ENCODE measurements around the gene ST6GAL1.

ST6GAL1 gene

GRCh38 chr3:187086831-187087230 lies 156.5 kb downstream of the ST6GAL1 start:
- TF ChIP-seq, protein P1, sequence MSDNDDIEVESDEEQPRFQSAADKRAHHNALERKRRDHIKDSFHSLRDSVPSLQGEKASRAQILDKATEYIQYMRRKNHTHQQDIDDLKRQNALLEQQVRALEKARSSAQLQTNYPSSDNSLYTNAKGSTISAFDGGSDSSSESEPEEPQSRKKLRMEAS (IDR thresholded peaks at IDR 0.05): no peak
- TF ChIP-seq REST (IDR thresholded peaks at IDR 0.05; ENCODE audit: low read depth) (no peak), RAD21 (IDR thresholded peaks at IDR 0.05; ENCODE audit: low read depth) (no peak), EGR1 (IDR thresholded peaks at IDR 0.05) (no peak), NFIC (IDR thresholded peaks at IDR 0.05) (no peak), TEAD4 (IDR thresholded peaks at IDR 0.05) (no peak), CREB1 (IDR thresholded peaks at IDR 0.05; ENCODE audit: low read depth) (no peak), TCF12 (IDR thresholded peaks at IDR 0.05; ENCODE audit: low read depth) (no peak), FOXM1 (IDR thresholded peaks at IDR 0.05; ENCODE audit: borderline replicate concordance, low read depth) (no peak), TAF1 (IDR thresholded peaks at IDR 0.05; ENCODE audit: low read depth) (no peak)

GRCh38 chr3:187088701-187089100 lies 158.4 kb downstream of the ST6GAL1 start:
- TF ChIP-seq CREB1 (IDR thresholded peaks at IDR 0.05; ENCODE audit: low read depth): no peak
- no peak for TF ChIP-seq TCF12 (IDR thresholded peaks at IDR 0.05; ENCODE audit: low read depth)
- TF ChIP-seq REST (IDR thresholded peaks at IDR 0.05; ENCODE audit: low read depth): no peak
- TF ChIP-seq EP300 (IDR thresholded peaks at IDR 0.05; ENCODE audit: borderline replicate concordance): no peak
- no peak for TF ChIP-seq NFIC (IDR thresholded peaks at IDR 0.05)
- TF ChIP-seq CEBPB (IDR thresholded peaks at IDR 0.05): no peak
- TF ChIP-seq, protein P1 (IDR thresholded peaks at IDR 0.05): no peak
- TF ChIP-seq YY1 (IDR thresholded peaks at IDR 0.05; ENCODE audit: low read depth): no peak
- TF ChIP-seq, protein P2, sequence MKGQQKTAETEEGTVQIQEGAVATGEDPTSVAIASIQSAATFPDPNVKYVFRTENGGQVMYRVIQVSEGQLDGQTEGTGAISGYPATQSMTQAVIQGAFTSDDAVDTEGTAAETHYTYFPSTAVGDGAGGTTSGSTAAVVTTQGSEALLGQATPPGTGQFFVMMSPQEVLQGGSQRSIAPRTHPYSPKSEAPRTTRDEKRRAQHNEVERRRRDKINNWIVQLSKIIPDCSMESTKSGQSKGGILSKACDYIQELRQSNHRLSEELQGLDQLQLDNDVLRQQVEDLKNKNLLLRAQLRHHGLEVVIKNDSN (IDR thresholded peaks at IDR 0.05): no peak
- no peak for TF ChIP-seq EGR1 (IDR thresholded peaks at IDR 0.05)
- no peak for TF ChIP-seq RAD21 (IDR thresholded peaks at IDR 0.05; ENCODE audit: low read depth)
- TF ChIP-seq FOXM1 (IDR thresholded peaks at IDR 0.05; ENCODE audit: borderline replicate concordance, low read depth): no peak

GRCh38 chr3:187093320-187093719 lies 163.0 kb downstream of the ST6GAL1 start:
- TF ChIP-seq CREB1 (IDR thresholded peaks at IDR 0.05; ENCODE audit: low read depth) (no peak), EP300 (IDR thresholded peaks at IDR 0.05; ENCODE audit: borderline replicate concordance) (no peak), TEAD4 (IDR thresholded peaks at IDR 0.05) (no peak), FOXM1 (IDR thresholded peaks at IDR 0.05; ENCODE audit: borderline replicate concordance, low read depth) (no peak), NFIC (IDR thresholded peaks at IDR 0.05) (no peak), EGR1 (IDR thresholded peaks at IDR 0.05) (no peak), ZBTB7A (IDR thresholded peaks at IDR 0.05; ENCODE audit: low read depth) (no peak), YY1 (IDR thresholded peaks at IDR 0.05; ENCODE audit: low read depth) (no peak)
- TF ChIP-seq, protein P1 (IDR thresholded peaks at IDR 0.05): no peak

- TF ChIP-seq TAF1 (IDR thresholded peaks at IDR 0.05; ENCODE audit: low read depth) (no peak), CEBPB (IDR thresholded peaks at IDR 0.05) (no peak), FOXM1 (IDR thresholded peaks at IDR 0.05; ENCODE audit: borderline replicate concordance, low read depth) (no peak), EGR1 (IDR thresholded peaks at IDR 0.05) (no peak), RAD21 (IDR thresholded peaks at IDR 0.05; ENCODE audit: low read depth) (no peak), CREB1 (IDR thresholded peaks at IDR 0.05; ENCODE audit: low read depth) (no peak), TCF12 (IDR thresholded peaks at IDR 0.05; ENCODE audit: low read depth) (no peak)
- TF ChIP-seq, protein P2 (IDR thresholded peaks at IDR 0.05): no peak
These were observed 168.7 kb downstream of the ST6GAL1 start for GRCh38 chr3:187098923-187099512.

DNA sequence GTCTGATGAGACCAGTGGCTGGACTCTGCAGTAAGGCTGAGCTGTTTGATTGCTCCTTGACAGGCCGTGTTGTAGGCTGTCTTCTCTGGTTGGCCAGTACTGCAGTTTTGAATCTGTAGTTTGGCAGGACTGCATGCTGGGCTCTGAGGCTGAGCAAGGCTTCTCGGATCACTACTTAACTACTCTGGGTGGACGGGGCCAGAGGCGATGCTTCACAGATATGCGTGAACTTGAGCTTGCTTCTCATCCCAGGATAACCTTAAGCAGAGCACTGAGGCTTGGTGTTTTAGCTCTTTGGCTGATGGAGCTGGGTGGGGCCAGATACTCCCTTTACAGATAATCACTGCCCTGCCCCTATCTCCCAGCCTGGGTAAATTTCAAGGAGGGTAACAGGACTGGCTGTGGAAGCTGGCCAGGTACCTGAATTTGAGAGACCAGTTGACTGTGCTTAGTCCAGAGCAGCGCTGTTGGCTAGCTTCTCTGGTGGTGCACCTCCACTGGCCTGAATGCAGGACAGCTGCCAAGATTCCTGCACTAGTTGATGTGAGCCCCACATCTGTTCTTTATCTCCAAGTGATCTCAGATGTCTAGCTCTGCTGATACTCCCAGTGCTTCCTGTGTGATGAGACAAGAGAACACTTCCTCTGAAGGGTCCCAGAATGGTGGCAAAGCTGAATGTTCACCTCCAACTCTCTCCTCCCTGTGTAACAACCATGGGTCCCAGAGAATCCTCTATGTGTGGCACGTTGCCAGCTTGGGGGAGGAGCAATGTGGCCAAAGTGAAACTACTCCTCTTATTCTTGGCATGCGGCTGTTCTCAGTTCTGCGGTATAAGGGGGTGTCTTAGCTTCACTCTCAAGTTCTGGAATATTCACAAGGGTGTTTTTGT lies 171.1 kb downstream of the ST6GAL1 start:
- TF ChIP-seq NFIC (IDR thresholded peaks at IDR 0.05): peak; percentile 70
- no peak for TF ChIP-seq TEAD4 (IDR thresholded peaks at IDR 0.05)
- no peak for TF ChIP-seq TCF12 (IDR thresholded peaks at IDR 0.05; ENCODE audit: low read depth)
- TF ChIP-seq RAD21 (IDR thresholded peaks at IDR 0.05; ENCODE audit: low read depth): no peak
- no peak for TF ChIP-seq YY1 (IDR thresholded peaks at IDR 0.05; ENCODE audit: low read depth)
- TF ChIP-seq EGR1 (IDR thresholded peaks at IDR 0.05): no peak
- TF ChIP-seq CREB1 (IDR thresholded peaks at IDR 0.05; ENCODE audit: low read depth): no peak

Measured in Ishikawa (cell line).